Testis (tissue), 5 donors: ENCODE data around the gene TBX6. TPM values are rescaled to one million over a fixed set of nuclear protein-coding genes. Genes with fewer than 3 reads are reported as not detected.

Experiments
- DNase-seq: peaks from one replicate; pipeline ENCODE4 v3.0.0-alpha.2; 2019
- H3K27ac ChIP-seq, 2 donors: fragments of 200-600 bp; sonication (generic); one replicate each; pipeline ENCODE4 v1.5.1; 2019
- H3K27me3 ChIP-seq: fragments of 200-600 bp; sonication (generic); one replicate; pipeline ENCODE4 v1.5.1; 2019
- H3K36me3 ChIP-seq: fragments of 200-600 bp; sonication (generic); one replicate; pipeline ENCODE4 v1.5.1; 2017; ENCODE audit warnings: low read depth; ENCODE audit errors: missing control alignments
- H3K4me1 ChIP-seq: fragments of 200-600 bp; sonication (generic); one replicate; pipeline ENCODE4 v1.5.1; 2019
- H3K4me3 ChIP-seq, 2 donors: fragments of 200-600 bp; sonication (generic); one replicate each; pipeline ENCODE4 v1.5.1; 2017 to 2019
- H3K9me3 ChIP-seq: fragments of 200-600 bp; sonication (generic); one replicate; pipeline ENCODE4 v1.5.1; 2017
- POLR2A ChIP-seq: fragments of 450-650 bp; IDR thresholded peaks from one replicate; pipeline ENCODE4 v1.6.1; 2017; ENCODE audit warnings: antibody characterized with exemption, mild to moderate bottlenecking, moderate library complexity
- WGBS, 2 donors: methylation state at CpG; one replicate each; pipeline ENCODE4 v1.1.5; 2018; 5-methylcytosine and 5-hydroxymethylcytosine counted together
- intact Hi-C: fragments of 100-400 bp; cut with DNase I; formaldehyde crosslinking; loops from one replicate; pipeline ENCODE4 v1.15.1; 2023; ENCODE audit warnings: low total_unique reads
- long read RNA-seq, 2 donors: transcript quantifications; one replicate each; lab custom pipeline, GENCODE V29; 2026
- polyA plus RNA-seq: library from polyadenylated mRNA; stranded (reverse); fragments of 350-450 nt; fragmentation: Illumina TruSeq; extraction: RNeasy Lipid Tissue Mini Kit (QIAGEN cat#74804); gene quantifications from one replicate; pipeline ENCODE4 v1.2.3, GENCODE V29; 2014; ENCODE audit warnings: low read depth, low replicate concordance; ENCODE audit not compliant: insufficient read depth
- total RNA-seq, 2 donors: library from RNA; depleted of rRNA; stranded (reverse); fragments of >200 nt; gene quantifications; one replicate each; pipeline ENCODE4 v1.2.3, GENCODE V29; 2016
- TF ChIP-seq, protein P1 (sequence below), 3 experiments: fragments of 450-650 bp in 2 of 3; fragments of 200-600 bp in 1 of 3; sonication (generic) in 1 of 3; IDR thresholded peaks; one replicate each; pipeline ENCODE4 v1.5.1; 2016 to 2019; ENCODE audit warnings: antibody characterized with exemption in 3 of 3, mild to moderate bottlenecking in 2 of 3, moderate library complexity in 1 of 3

The TBX6 gene
- total RNA-seq: 1 to 10 TPM; 1.3 to 2.9 TPM
- polyA plus RNA-seq: 1.7 TPM
- long read RNA-seq, donor 1: 0 reads
- long read RNA-seq, donor 2: 0 reads

GRCh38 chr16:30091474-30092372 is at the start of gene TBX6:
TBX6 (minus strand) TSS chr16:30091924; CDS start chr16:30091193, 731 bp downstream.
- H3K27ac ChIP-seq: peak within 1 kb of the TSS; percentile 68 to 91
- intact Hi-C loops: no loop called here
- no peaks in the 10 kb centered on the region for H3K36me3 ChIP-seq
- DNase-seq: peak; percentile 94
- no peaks in the 10 kb centered on the region for H3K9me3 ChIP-seq
- no peaks in the 10 kb centered on the region for H3K27me3 ChIP-seq
- WGBS, 2 donors: 0 to 5% methylated on average over 13 to 61 of the region's 76 CpGs
- TF ChIP-seq, protein P1, sequence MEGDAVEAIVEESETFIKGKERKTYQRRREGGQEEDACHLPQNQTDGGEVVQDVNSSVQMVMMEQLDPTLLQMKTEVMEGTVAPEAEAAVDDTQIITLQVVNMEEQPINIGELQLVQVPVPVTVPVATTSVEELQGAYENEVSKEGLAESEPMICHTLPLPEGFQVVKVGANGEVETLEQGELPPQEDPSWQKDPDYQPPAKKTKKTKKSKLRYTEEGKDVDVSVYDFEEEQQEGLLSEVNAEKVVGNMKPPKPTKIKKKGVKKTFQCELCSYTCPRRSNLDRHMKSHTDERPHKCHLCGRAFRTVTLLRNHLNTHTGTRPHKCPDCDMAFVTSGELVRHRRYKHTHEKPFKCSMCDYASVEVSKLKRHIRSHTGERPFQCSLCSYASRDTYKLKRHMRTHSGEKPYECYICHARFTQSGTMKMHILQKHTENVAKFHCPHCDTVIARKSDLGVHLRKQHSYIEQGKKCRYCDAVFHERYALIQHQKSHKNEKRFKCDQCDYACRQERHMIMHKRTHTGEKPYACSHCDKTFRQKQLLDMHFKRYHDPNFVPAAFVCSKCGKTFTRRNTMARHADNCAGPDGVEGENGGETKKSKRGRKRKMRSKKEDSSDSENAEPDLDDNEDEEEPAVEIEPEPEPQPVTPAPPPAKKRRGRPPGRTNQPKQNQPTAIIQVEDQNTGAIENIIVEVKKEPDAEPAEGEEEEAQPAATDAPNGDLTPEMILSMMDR (IDR thresholded peaks at IDR 0.05): peak; percentile 66 to 96 (median 92)
- no peak for TF ChIP-seq POLR2A
- peaks cover 33% of the 10 kb centered on the region for H3K4me1 ChIP-seq
- peak within 1 kb of the TSS; percentile 61 to 70 for H3K4me3 ChIP-seq

DNA sequence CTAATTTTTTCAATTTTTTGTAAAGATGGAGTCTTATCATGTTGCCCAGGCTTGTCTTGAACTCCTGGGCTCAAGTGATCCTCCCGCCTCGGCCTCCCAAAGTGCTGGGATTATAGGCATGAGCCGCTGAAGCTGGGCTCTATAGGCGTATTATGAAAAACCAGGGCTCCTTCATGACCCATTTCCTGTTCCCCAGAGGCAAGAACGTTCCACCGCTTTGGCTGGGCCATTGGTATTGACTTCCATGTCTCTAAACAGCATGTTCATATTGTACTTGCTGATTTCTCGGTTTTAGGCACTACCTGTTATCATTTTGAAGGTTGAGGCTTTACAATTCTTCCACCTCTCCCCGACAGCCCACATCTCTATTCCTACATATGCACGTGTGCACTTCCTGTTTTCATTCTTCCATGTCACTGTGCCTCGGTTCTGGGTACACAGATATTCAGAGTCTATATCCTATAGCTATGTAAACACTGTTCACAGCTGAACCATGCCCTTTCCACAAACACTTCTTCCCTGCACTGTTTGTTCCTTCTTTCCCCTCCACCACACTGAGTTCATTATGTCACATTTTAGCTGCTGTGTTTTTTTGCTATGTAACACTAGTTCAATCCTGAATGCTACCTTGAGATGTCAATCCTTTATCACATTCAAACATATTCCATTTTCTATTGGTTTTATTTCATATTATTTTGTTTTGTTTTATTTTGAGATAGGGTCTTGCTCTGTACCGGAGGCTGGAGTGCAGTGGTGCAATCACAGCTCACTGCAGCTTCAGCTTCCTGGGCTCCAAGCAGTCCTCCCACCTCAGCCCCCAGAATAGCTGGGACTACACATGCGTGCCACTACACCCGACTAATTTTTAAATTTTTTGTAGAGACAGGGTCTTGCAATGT is 48.1 kb upstream of the TBX6 start:
- H3K36me3 ChIP-seq: no peaks in the 10 kb centered on the region
- H3K4me1 ChIP-seq: no peaks in the 10 kb centered on the region
- 82 to 87% methylated on average over 13 of the region's 13 CpGs for WGBS, 2 donors
- no peak for DNase-seq
- H3K27ac ChIP-seq: no peak overlapping the region
- no peaks in the 10 kb centered on the region for H3K9me3 ChIP-seq
- TF ChIP-seq, protein P1 (IDR thresholded peaks at IDR 0.05): no peak
- no peak for TF ChIP-seq POLR2A
- no peak overlapping the region for H3K4me3 ChIP-seq
- intact Hi-C loops: no loop called here
- H3K27me3 ChIP-seq: no peaks in the 10 kb centered on the region

- Histone ChIP-seq H3K4me1 (no peaks in the 10 kb centered on the region), H3K9me3 (no peaks in the 10 kb centered on the region), H3K4me3 (no peak overlapping the region), H3K27ac (no peak overlapping the region), H3K36me3 (no peaks in the 10 kb centered on the region), H3K27me3 (no peaks in the 10 kb centered on the region)
- no peak for DNase-seq
- TF ChIP-seq POLR2A: no peak
- TF ChIP-seq, protein P1 (IDR thresholded peaks at IDR 0.05): no peak
- 86% methylated on average over 8 of the region's 8 CpGs for WGBS, 2 donors
- intact Hi-C loops: no loop called here
Observed at GRCh38 chr16:30137897-30138296, 46.2 kb upstream of the TBX6 start.

DNA sequence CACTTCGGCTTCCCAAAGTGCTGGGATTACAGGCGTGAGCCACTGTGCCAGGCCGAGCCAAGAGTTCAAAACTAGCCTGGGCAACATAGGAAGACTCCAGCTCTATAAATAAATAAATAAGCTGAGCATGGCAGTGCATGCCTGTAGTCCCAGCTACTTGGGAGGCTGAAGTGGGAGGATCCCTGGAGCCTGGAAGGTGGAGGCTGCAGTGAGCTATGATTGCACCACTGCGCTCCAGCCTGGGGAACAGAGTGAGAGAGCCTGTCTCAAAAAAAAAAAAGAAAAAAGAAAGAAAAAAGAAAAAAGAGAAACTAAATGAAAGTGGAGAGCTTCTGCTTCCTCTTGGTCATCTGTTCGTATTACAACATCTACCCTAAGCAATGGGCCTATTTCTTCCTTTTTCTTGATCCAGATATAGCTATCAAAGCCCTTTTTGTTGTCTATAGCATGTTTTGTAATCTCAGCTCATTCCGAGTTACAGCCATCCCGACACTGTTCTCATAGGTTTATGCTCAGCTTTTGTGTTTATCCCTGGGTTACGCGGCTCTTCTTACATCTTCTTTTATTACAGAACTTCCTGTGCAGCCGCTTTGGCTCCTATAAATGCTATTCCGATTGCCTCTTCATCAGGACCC is 45.4 kb upstream of the TBX6 start:
- no peaks in the 10 kb centered on the region for H3K4me1 ChIP-seq
- H3K9me3 ChIP-seq: no peaks in the 10 kb centered on the region
- intact Hi-C loops: no loop called here
- no peak overlapping the region for H3K4me3 ChIP-seq
- WGBS, 2 donors: 79 to 80% methylated on average over 11 of the region's 11 CpGs
- TF ChIP-seq POLR2A: no peak
- TF ChIP-seq, protein P1 (IDR thresholded peaks at IDR 0.05): no peak
- H3K27ac ChIP-seq: no peak overlapping the region
- no peak for DNase-seq
- H3K36me3 ChIP-seq: no peaks in the 10 kb centered on the region
- H3K27me3 ChIP-seq: no peaks in the 10 kb centered on the region
